ENCODE data around the gene CHRNA4.

CHRNA4 gene

DNA sequence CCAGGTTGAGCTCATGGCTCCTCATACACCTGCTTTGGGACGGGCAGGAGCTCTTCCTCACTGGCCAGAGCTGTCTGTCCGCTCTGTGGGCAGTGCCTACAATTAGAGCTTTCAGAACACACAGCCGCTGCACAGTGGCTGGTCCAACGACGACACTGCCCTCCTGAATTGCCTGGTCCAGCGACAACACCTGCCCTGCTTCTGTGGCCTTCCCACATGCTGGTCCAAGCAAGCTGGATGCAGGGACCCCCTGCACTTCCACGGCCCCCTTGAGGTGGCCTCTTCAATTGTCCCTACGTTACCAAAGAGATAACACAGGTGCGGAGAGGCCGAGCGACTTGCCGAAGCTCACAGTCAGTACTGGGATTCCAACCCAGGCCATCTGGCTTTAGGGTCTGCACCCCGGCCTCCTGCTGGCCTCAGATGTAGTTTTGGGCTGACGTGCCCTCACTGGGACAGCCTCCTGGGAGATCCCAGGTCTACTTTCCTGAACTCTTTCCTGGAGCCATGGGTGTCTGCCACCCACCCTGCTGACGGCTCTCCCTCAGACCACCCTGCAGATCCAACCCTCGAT is 1.4 kb upstream of the CHRNA4 start:
- DNase-seq = no peak

DNA sequence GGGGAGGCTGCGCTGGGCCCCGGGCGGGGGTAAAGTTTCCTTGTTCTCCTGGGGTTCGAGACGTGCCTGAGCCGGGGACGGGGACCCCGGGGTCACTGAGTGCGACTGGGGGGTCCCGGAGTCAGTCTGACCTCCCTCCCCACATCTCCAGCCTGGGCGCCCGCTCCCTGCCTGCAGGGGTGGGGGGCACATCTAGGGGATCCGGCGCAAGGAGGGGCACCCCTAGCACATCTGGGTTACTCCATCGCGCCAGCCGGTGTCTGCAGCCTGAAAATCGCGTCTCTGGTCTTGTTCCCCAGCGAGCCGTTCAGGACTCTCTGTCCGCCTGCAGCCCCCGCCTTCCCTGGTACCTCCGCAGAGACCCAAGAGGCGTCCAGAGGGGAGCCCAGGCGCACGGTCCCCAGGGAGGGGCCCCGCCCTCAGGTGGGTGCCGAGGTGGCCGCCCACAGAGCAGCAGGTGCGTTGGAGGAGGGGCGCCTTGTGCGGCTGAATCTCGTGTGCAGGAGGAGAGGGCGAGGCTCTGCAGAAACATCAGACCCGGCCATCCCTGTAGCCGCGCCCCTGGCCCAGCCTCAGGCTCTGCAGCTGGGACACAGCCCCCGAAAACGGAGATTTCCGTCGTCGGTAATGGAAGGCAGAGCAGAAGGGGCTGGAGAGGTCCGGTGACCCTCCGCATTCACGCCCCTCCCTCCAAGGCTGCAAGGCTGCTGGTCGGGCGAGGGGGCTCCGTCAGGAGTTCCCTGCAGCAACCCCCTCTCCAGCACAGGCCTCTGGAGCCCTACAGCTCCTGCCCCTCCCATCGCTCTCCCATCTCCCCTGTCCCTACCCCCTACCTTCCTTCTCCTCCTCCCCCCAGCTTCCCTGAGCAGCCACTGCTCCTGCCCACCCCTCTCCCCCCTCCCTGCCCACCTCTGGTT is 628 bp upstream of the CHRNA4 start:
- DNase-seq = no peak

DNA sequence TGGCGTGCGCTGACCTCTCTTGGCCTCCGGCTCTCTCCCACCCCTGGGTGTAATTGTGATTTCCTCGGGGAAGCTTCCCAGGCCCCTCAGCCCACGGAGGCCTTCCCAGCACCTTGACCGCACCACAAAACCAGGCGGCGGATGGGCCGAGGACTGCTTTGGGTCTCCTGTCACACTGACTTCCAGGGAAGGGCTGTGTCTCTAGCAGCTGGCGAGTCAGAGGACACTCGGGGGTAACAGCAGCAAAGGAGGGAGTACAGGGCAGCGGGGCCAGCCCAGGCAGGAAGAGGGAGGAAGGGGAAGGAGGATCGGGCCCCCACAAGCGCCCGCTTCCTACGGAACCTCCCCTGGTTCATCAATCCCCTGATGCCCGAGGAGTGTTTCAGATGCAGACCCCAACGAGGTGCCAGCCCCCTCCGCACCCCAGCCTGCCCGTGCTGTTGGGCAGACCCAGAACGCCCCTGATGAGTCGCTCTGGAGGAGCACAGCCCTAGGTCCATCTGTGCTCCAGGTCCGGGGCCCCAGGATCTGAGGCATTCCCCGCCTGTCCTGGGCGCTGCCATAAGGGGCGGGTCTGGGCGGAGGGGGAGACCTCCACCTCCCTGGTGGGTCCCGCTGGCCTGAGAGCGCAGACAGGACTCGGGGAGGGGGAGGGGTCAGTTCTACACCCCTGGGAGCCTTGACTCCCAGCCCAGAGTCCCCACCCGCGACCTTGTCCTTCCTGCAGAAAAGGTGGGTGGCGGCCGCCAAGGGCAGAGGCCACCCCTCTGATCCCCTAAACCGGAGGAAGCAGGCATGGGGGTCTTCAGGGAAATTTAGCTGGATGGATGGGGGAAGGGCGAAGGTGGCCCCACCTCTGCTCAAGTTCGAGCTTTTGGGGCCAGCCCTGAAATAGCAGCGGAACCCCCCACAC is 956 bp downstream of the CHRNA4 start:
- no peak for DNase-seq

DNA sequence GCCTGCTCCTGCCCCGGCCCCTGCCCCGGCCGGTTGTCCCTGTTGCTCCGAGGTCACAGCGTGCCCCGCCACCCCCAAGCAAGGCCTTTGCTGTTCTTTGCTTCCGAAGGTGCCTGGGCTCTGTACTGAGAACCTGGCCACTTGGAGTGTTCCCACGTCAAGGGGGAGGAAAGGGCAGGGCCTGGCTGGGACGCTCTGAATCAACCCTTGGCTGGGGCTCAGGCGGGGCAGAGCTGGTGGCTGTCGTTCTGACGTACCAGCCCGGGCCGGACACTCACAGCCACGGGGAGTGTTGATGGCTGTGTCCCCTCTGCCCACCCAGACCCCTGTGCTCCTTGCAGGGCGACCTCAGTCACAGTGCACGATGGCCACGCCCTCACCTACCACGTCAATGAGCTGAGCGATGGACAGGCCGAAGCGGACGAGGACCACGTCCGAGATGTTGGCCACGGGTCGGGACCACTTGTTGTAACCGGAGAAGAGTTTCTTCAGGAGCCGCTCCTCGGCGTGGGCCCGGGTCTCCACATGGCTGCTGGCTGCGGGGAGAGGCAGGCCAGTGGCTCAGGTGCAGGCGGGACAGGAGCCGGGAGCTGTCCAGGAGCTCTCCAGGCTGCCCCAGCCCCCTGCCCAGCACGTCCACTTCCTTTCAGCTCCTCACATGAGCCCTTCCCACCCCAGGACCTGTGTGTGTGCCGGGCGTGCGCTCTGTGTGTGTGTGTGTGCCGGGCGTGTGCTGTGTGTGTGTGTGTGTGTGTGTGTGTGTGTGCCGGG is 1.8 kb downstream of the CHRNA4 start:
- DNase-seq = no peak

DNA sequence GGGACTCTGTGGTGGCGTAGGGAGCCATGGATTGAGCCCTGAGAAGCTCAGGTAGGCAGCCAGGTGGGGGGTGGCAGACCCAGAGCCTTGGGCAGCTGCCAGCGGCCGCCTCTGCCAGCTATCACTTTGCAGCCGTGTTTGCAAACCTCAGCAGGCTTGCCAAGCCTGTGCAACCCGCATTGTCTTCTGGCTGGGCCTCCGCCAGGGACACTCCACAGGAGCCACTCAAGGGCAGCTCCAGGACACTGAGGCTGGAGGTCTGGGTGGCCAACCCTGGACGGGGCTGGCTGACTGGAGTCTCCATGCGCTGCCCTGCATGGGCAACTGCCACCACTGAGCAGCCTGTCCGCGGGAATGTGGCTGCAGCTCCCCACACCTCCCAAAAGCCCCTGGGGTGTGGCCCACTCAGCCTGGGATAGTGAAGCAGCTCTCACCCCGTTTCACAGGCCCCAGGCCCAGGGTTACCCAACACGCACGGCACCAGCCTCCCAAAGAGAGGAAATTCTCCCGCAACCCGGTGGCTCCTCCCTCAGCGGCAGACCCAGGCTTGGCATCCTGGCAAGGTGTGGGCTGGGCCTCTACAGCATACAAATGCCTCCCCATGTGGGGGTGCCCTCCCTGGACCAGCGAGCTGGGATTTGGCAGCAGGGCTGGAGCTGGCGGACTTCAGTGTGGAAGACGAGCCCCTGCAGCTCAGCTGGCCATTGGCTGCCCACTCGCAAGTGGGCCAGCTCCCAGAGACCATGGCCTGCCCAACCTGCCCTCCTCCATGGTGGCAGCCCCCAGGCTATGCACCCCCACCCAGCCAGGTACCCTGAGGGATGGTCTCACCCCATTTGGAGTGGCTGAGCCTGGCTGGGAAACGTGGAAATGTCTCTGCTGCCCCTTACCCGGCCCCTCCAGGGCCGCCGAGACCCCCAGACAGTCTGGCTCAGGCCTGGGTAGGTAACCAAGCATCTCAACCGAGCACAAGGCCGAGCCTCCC is 2.9 kb downstream of the CHRNA4 start:
- DNase-seq = no peak

DNA sequence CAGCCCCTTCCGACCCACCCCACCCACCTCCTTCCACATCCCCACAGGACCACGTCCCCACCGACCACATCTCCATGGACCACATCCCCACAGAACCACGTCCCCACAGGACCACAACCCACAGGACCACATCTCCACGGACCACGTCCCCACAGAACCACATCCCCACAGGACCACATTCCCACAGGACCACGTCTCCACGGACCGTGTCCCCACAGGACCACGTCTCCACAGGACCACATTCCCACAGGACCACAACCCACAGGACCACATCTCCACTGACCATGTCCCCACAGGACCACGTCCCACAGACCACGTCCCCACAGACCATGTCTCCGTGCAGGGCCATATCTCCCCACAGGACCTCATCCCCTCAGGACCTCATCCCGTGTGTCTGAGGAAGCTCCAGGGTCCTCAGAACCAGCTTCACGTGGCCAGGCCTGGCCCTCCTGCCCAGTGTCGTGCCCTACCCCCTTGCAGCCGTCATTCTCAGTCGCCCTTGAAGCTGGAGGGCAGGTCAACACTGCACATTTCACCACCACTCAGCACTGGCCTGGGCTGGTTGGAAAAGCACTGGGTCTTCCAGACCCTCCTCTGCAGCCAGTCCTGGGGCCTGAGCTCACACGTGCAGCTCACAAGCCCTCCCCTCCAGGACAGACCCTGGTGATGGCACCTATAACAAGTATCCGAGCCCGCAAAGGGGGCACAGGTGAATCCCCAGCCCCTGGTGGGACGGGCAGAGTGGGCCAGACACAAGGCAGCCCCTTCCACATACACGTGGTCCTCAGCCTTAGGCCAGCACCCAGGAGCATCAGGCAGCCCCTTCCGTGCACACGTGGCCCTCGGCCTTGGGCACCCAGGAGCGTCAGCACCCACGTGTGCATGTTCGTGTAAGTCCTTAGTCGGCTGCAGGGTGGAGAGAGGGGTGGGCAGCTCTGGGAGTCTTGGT is 3.9 kb downstream of the CHRNA4 start:
- no peak for DNase-seq

DNA sequence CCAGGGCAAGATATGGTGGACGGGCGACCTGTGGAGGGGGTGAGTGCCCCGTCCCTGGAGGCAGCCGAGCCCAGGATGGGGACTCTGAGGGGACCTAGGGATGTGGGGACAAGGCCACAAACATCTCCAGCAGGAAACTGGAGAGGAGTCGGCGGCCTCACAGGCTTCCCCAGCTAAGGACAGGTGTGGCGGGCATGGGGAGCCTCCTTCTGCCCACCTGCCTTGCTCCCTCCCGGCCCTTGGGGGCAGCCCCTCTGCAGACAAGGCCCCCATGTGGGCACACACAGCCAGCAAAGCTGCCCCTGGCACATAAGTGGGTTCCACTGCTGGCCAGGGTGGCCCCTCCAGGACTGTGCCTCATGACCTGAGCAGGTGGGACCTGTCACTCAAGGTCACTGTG is 4.6 kb downstream of the CHRNA4 start:
- no peak for DNase-seq

DNA sequence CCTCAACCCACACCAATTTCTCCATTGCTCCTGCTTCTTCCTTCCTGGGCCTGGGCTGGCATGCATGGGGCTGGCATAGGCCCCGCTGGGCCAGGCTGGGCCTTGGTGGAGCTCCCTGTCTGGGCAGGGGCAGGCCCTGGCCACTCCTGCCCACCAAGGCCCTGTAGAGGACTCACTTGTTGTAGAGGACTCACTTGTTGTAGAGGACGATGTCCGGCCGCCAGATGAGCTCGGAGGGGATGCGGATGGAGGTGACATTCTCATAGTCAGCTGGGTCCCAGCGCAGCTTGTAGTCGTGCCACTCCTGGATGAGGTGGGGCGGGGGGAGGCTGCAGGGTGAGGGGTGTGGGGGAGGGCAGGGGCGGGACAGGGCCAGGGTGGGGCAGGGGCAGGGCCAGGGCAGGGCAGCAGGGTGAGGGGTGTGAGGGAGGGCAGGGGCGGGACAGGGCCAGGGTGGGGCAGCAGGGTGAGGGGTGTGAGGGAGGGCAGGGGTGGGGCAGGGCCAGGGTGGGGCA is 5.3 kb downstream of the CHRNA4 start:
- DNase-seq = no peak

DNA sequence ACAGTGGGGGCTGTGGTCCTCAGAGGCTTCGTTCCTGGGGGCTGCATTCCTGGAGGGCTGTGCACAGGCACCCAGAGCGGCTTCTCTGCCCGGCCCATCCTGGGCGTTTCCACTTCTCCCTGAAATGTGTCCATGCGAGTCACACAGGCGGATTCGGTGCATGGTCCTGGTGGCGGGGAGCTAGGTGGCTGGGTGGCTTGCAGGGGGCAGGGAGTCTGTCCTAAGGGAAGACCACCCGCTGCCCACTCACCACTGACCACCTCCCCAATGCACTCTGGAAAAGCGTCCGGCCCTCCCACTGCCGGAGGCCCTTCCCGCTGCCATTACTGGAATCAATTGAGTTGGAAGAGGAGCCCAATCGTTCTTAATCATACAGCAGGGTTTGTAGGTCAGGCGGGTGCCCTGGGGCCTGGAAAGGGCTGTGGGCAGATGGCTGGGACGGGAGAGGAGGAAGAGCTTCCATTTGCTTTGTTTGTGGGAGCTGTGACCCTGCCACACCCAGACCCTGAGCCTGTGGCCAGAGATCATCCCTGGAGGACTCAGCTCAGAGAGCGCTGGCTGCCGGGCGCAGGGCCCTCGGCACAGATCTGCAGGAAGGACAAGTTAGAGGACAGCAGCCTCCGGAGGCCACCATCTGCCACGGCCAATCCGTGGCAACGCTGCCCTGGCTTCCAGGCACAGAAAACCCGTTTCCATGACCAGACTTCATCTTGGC is 6.4 kb downstream of the CHRNA4 start:
- no peak for DNase-seq

DNA sequence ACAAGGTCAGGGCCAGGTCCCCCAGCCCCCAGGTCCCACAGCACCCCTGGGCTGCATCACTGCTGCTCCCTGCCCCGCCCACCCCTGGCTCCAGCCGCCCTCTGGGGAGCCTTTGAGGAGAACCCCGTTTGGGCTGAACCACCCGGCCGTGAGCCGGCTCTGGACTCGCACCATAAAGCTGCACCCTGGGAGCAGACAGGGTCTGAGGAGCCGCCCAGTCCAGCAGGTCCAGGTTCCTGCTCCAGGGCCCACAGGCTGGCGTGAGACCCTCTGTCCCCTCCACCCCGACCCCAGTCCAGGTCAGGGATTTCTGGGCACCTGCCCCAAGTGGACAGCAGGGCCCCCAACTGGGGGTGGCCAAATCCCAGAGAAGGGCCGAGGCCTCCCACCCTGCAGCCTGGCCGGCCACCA is 8.3 kb downstream of the CHRNA4 start:
- DNase-seq = no peak

DNA sequence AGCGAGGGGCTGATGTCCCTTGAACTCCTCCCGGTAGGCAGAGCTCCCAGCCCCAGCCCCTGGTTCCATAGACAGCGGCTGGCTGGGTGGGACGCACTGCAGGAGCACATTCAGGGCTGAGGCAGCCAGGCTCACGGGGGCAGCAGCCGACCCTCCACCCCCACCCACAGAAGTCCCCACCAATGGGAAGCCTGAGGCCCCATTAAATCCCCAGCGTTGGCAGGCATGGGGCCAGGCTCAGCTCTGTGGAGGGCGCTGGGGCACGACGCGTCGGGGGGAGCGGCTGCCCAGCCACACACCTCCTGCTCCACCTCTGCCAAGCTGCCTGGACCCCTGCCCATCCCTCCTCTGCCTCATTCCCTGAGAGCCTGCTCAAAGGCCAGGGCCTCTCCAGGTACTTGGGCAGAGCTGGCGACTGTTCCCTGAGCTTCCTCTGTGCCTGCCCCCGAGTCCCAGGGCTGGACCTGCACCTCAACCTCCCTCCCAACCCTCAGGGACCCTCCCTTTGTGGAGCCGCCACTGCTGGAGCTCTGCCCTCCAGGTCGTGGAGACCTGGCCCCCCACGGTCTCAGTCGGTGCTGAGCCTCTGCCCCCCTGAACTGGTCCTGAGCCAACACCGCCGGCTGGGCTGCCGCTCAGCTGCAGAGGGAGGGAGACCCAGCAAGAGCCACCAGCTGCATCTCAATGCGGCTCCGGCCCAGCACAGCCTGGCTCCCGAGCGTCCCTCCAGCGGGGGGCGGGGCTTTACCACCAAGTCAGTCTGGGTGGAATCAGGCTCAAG is 9.1 kb downstream of the CHRNA4 start:
- peak in 1 of 2 experiments; percentile 25 for DNase-seq

DNA sequence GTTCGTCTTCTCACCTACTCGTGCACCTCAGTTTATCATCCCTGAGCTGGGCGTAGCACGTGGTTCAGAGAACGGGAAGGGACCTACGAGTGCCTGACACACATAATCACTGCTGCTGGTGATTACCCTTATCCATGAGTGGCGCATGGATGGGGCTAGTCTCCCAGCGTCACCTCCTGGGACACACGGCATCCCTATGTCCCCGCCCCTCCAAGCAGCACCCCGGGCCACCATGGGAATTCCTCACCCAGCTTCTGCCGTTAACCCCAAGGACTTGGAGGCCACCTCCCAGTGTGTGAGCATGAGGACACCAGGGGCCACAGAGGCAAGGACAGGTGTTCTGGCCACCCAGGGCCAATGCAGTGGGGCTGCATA is 9.8 kb downstream of the CHRNA4 start:
- no peak for DNase-seq

DNA sequence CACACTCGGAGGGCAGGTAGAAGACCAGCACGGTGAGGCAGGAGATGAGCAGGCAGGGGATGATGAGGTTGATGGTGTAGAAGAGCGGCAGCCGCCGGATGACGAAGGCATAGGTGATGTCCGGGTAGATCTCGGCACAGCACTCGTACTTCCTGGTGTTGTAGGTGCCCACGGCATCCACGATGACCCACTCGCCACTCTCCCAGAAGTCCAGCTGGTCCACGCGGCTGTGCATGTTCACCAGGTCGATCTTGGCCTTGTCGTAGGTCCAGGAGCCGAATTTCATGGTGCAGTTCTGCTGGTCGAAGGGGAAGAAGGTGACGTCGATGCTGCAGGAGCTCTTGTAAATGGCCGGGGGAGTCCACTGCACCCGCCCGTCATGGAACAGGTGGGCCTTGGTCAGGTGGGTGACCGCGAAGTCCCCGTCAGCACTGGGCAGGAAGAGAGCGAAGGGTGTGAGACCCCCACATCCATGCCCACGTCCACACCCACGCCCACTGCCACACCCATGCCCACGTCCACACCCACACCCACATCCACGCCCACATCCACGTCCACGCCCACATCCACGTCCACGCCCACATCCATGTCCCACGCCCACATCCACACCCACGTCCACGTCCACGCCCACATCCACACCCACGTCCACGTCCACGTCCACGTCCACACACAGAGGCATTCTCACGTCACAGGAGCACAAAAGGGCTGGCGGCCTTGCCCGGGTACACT is 10.4 kb downstream of the CHRNA4 start:
- DNase-seq = no peak

DNA sequence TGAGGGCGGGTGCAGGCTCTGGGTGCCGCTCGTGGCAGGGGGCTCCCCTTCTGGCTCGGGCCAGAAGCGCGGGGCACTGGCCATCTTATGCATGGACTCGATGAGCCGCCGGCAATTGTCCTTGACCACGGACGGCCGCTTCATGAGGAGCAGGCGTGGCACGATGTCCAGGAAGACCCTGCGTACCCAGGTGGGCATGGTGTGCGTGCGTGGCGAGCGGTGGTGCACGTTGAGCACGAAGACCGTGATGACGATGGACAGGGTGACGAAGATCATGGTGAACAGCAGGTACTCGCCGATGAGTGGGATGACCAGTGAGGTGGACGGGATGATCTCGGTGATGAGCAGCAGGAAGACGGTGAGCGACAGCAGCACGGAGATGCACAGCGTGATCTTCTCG is 11.0 kb downstream of the CHRNA4 start:
- DNase-seq = no peak

DNA sequence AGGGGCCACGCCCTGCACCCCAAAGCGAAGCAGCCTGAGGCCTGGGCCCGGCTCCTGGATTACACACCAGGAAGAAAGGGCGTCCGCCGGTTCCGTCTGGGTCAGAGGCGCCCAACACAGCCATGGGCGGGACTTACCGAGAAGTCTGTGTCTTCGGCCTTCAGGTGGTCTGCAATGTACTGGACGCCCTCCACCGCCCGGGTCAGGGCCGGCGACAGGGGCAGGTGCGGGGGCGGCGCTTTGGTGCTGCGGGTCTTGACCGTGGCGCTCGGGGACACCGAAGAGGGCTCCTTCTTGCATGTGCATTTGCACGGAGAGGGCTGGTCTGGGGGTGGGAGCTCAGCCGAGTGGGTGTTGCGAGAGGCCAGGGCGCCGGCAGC is 11.6 kb downstream of the CHRNA4 start:
- no peak for DNase-seq

DNA sequence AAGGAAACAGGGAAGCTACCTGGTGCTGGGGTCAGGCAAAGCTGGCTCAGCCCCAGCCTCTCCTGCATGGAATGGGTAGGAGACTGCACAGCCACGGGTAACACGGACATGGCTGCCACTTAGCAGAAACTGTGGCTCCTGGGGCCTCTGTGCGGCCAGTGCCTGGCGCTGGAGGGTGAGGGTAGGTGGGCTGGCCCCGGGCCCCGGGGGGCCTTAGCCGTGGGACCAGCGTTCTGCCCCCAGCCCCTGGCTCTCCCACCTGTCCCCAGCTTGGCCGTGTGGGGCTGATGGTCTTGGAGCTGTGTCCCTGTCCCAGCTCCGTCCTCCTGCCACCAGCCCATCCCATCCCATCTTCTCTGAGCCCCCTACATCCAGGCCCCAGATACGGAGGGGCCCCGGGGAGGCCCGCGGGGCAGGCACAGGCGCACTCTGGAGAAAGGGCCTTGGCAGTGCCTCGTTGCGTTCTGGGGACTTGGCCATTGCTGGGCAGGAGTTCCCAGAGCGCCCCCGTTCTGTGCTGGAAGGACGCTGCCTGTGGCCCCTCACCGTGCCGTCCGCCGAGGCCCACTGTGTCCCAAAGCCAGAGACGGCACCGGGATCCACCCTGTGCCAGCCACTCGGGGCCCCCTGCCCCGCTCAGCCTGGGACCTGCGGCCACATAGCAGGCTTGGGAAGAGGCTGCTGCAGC is 12.2 kb downstream of the CHRNA4 start:
- DNase-seq = no peak

Data from NCI-H1930 (cell line).